Lower lobe of right lung (tissue), 2 donors: ENCODE measurements around the gene SAMD5. TPM values are rescaled to one million over a fixed set of nuclear protein-coding genes. Genes with fewer than 3 reads are reported as not detected.

Source experiments
- ATAC-seq, 2 donors: fragments of 200-7000 bp; cut with Tn5 transposase; one replicate each; pipeline ENCODE4 v1.9.1; 2020 to 2022; ENCODE audit warnings: mild to moderate bottlenecking in 2 of 2, moderate library complexity in 2 of 2
- DNase-seq: peaks from one replicate; pipeline ENCODE4 v3.0.0-alpha.2; 2020
- H3K27ac ChIP-seq: fragments of 200-600 bp; one replicate; pipeline ENCODE4 v1.8.0; 2022
- H3K27me3 ChIP-seq: fragments of 200-600 bp; one replicate; pipeline ENCODE4 v1.8.0; 2022; ENCODE audit warnings: low read depth
- H3K36me3 ChIP-seq: fragments of 200-600 bp; one replicate; pipeline ENCODE4 v1.8.0; 2022; ENCODE audit warnings: mild to moderate bottlenecking
- H3K4me1 ChIP-seq: fragments of 200-600 bp; one replicate; pipeline ENCODE4 v1.8.0; 2022
- H3K4me3 ChIP-seq: fragments of 200-600 bp; one replicate; pipeline ENCODE4 v1.8.0; 2022; ENCODE audit warnings: mild to moderate bottlenecking
- H3K9me3 ChIP-seq: fragments of 200-600 bp; one replicate; pipeline ENCODE4 v1.8.0; 2022
- CTCF ChIP-seq: fragments of 200-600 bp; IDR thresholded peaks from one replicate; pipeline ENCODE4 v1.8.0; 2022; ENCODE audit warnings: antibody characterized with exemption, mild to moderate bottlenecking
- intact Hi-C: fragments of 100-400 bp; cut with DNase I; formaldehyde crosslinking; loops from one replicate; pipeline ENCODE4 v1.11.0; 2022
- long read RNA-seq: library from polyadenylated mRNA; unstranded; transcript quantifications from one replicate; pipeline ENCODE4 v2.0.0, GENCODE V29; 2021
- total RNA-seq: library from RNA; stranded (reverse); fragmentation: NEBNext Ultra II Directional; extraction: Animal tissue kit (Norgen Biotek cat#: 25700); gene quantifications from one replicate; pipeline ENCODE4 v1.2.1, GENCODE V29; 2021
- donor health status: DM: no; HTN: yes; CAD: no; lungs with severe emphysema.

The SAMD5 gene
- 8.7 TPM for total RNA-seq
- long read RNA-seq, full-length matches to known transcripts, result 1 of 8 reads
- long read RNA-seq, partial matches to known transcripts, result 0 of 8 reads
- long read RNA-seq, other reads (novel, unspliced or antisense), result 7 of 8 reads

- Histone ChIP-seq H3K9me3 (no peaks in the 10 kb centered on the region), H3K4me1 (peaks cover 21% of the 10 kb centered on the region), H3K36me3 (no peaks in the 10 kb centered on the region), H3K27ac (peak within 1 kb of the TSS; percentile 66), H3K4me3 (peak within 1 kb of the TSS; percentile 69), H3K27me3 (peaks cover 34% of the 10 kb centered on the region)
- DNase-seq (peak; percentile 59), ATAC-seq (peak; percentile 83 to 85)
- intact Hi-C loops, result no loop called here
- TF ChIP-seq CTCF, result peak; percentile 7
These were observed at the start of gene SAMD5 for GRCh38 chr6:147508042-147508865. Gene SAMD5, plus strand, starts transcription at chr6:147508690. Its CDS starts 239 bp downstream, at chr6:147508929.

GRCh38 chr6:147459780-147460179, 48.7 kb upstream of the SAMD5 start:
- DNase-seq (no peak), ATAC-seq (no peak)
- H3K36me3 ChIP-seq, result no peaks in the 10 kb centered on the region
- no peaks in the 10 kb centered on the region for H3K9me3 ChIP-seq
- H3K27ac ChIP-seq, result no peak overlapping the region
- no peak overlapping the region for H3K4me3 ChIP-seq
- no peak for TF ChIP-seq CTCF
- no peaks in the 10 kb centered on the region for H3K4me1 ChIP-seq
- intact Hi-C loops, result no loop called here
- H3K27me3 ChIP-seq, result no peaks in the 10 kb centered on the region

GRCh38 chr6:147463651-147464050, 44.8 kb upstream of the SAMD5 start:
- H3K9me3 ChIP-seq, result no peaks in the 10 kb centered on the region
- no peak overlapping the region for H3K27ac ChIP-seq
- ATAC-seq (no peak), DNase-seq (no peak)
- intact Hi-C loops, result no loop called here
- TF ChIP-seq CTCF, result no peak
- H3K4me3 ChIP-seq, result no peak overlapping the region
- H3K27me3 ChIP-seq, result no peaks in the 10 kb centered on the region
- no peaks in the 10 kb centered on the region for H3K36me3 ChIP-seq
- no peaks in the 10 kb centered on the region for H3K4me1 ChIP-seq

GRCh38 chr6:147467428-147467827, 41.1 kb upstream of the SAMD5 start:
- Histone ChIP-seq H3K27ac (no peak overlapping the region), H3K4me3 (no peak overlapping the region), H3K4me1 (no peaks in the 10 kb centered on the region), H3K9me3 (no peaks in the 10 kb centered on the region), H3K36me3 (no peaks in the 10 kb centered on the region), H3K27me3 (no peaks in the 10 kb centered on the region)
- no peak for TF ChIP-seq CTCF
- ATAC-seq (no peak), DNase-seq (no peak)
- intact Hi-C loops, result no loop called here

GRCh38 chr6:147467886-147468285, 40.6 kb upstream of the SAMD5 start:
- ATAC-seq (no peak), DNase-seq (no peak)
- intact Hi-C loops, result no loop called here
- no peak for TF ChIP-seq CTCF
- Histone ChIP-seq H3K4me1 (no peaks in the 10 kb centered on the region), H3K9me3 (no peaks in the 10 kb centered on the region), H3K4me3 (no peak overlapping the region), H3K36me3 (no peaks in the 10 kb centered on the region), H3K27me3 (no peaks in the 10 kb centered on the region), H3K27ac (no peak overlapping the region)
